Measurements from ENCODE around the gene TEX29. TPM values are rescaled to one million over a fixed set of nuclear protein-coding genes. Genes with fewer than 3 reads are reported as not detected.

The TEX29 gene
- total and polyA plus RNA-seq, 3 donors from 2014 or later: 10.4 to 48.9 (median 15.8) TPM

DNA sequence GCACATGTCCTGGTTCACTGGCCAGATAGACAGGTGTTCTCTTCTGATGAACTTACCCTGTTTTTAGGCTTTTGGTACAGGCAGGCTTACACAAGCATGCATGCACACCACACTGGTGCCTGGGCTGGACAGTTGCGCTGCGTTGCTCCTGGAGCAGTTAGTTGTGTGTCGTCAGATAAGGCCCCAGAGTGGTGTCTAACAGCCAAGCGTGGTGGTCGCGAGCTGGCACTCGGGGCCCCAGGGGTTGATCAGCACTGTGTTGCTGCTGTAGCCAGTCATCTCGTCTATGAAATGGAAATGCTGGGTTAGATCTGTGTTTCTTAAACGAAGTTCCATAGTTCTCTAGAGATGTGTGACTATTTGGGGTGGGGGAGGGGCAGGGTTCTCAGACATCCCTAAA, 24.6 kb upstream of the TEX29 start:
- H3K4me1 ChIP-seq: no peaks in the 10 kb centered on the region
- no peak for DNase-seq
- H3K9me3 ChIP-seq: no peaks in the 10 kb centered on the region
- H3K4me3 ChIP-seq: no peak overlapping the region
- TF ChIP-seq, protein P1, sequence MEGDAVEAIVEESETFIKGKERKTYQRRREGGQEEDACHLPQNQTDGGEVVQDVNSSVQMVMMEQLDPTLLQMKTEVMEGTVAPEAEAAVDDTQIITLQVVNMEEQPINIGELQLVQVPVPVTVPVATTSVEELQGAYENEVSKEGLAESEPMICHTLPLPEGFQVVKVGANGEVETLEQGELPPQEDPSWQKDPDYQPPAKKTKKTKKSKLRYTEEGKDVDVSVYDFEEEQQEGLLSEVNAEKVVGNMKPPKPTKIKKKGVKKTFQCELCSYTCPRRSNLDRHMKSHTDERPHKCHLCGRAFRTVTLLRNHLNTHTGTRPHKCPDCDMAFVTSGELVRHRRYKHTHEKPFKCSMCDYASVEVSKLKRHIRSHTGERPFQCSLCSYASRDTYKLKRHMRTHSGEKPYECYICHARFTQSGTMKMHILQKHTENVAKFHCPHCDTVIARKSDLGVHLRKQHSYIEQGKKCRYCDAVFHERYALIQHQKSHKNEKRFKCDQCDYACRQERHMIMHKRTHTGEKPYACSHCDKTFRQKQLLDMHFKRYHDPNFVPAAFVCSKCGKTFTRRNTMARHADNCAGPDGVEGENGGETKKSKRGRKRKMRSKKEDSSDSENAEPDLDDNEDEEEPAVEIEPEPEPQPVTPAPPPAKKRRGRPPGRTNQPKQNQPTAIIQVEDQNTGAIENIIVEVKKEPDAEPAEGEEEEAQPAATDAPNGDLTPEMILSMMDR (IDR thresholded peaks at IDR 0.05): no peak
- no peak for TF ChIP-seq POLR2A (IDR thresholded peaks at IDR 0.05)
- 92 to 95% methylated on average over 9 of the region's 9 CpGs for WGBS, 2 donors
- no peaks in the 10 kb centered on the region for H3K36me3 ChIP-seq (ENCODE audit: low read depth, missing control alignments)
- intact Hi-C loops (cut with DNase I; ENCODE audit: low total_unique reads): no loop called here
- no peak overlapping the region for H3K27ac ChIP-seq
- no peaks in the 10 kb centered on the region for H3K27me3 ChIP-seq

DNA sequence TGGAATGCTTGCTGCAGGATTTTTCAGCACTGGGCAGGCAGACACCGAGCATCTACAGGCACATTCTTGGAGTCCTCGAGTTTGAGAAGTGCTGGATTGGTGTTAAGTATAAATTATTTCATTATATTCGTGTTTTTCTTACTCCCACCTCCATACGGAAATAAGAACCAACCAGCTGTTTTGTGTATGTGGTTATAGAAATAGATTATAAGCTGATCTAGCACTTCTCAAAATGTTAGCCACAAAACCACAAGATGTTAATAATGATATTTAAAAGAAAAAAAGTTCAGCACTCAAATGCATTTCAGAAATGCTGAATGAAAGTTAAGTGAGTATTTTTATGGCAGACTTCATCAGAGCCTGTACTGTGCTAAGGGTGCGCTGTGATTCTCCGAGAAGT, 24.0 kb upstream of the TEX29 start:
- Histone ChIP-seq H3K9me3 (no peaks in the 10 kb centered on the region), H3K27me3 (no peaks in the 10 kb centered on the region), H3K27ac (no peak overlapping the region), H3K4me3 (no peak overlapping the region), H3K4me1 (no peaks in the 10 kb centered on the region), H3K36me3 (ENCODE audit: low read depth, missing control alignments) (no peaks in the 10 kb centered on the region)
- intact Hi-C loops (cut with DNase I; ENCODE audit: low total_unique reads): no loop called here
- DNase-seq: no peak
- 82 to 88% methylated on average over 6 of the region's 6 CpGs for WGBS, 2 donors
- TF ChIP-seq, protein P1 (IDR thresholded peaks at IDR 0.05): no peak
- TF ChIP-seq POLR2A (IDR thresholded peaks at IDR 0.05): no peak

DNA sequence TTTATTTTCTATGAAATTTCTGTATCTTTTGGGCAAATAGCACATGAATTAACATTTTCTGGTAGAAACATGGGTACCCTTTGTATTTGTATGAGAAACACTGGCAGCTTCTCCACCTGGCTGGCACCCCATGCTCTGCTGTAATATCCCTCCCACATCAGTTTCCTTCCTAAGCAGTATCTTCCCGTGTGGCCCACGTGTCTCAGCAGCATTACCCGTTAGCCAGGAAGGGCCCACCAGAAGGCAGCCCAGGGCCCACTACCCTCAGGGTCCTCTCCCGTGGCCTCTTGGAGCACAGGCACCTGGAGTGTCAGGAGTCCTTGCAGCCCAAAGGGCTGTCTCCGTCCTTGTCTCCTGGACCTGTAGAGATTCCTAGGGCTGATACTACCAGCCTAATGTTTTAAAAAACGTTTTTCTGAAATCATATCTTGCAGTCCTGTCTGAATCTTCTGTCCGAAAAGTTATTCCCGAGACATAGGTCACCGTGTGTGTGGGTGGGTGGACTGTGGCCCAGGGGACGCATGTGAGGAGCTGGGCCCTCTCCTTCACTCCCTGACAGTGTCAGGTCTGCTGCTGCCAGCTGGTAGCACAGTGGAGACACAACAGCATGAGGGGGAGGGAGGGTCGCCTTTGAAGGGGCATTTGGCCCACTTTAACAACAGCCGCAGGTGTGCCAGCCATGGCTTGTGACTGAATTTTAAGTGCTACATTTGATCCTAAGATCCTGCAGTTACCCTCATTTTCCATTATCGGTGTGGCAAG, 22.0 kb upstream of the TEX29 start:
- no peak overlapping the region for H3K4me3 ChIP-seq
- no peak for TF ChIP-seq POLR2A (IDR thresholded peaks at IDR 0.05)
- TF ChIP-seq, protein P1 (IDR thresholded peaks at IDR 0.05): no peak
- intact Hi-C loops (cut with DNase I; ENCODE audit: low total_unique reads): no loop called here
- H3K27me3 ChIP-seq: no peaks in the 10 kb centered on the region
- no peaks in the 10 kb centered on the region for H3K9me3 ChIP-seq
- H3K27ac ChIP-seq: no peak overlapping the region
- no peak for DNase-seq
- H3K36me3 ChIP-seq (ENCODE audit: low read depth, missing control alignments): no peaks in the 10 kb centered on the region
- no peaks in the 10 kb centered on the region for H3K4me1 ChIP-seq
- 91 to 92% methylated on average over 13 of the region's 13 CpGs for WGBS, 2 donors

DNA sequence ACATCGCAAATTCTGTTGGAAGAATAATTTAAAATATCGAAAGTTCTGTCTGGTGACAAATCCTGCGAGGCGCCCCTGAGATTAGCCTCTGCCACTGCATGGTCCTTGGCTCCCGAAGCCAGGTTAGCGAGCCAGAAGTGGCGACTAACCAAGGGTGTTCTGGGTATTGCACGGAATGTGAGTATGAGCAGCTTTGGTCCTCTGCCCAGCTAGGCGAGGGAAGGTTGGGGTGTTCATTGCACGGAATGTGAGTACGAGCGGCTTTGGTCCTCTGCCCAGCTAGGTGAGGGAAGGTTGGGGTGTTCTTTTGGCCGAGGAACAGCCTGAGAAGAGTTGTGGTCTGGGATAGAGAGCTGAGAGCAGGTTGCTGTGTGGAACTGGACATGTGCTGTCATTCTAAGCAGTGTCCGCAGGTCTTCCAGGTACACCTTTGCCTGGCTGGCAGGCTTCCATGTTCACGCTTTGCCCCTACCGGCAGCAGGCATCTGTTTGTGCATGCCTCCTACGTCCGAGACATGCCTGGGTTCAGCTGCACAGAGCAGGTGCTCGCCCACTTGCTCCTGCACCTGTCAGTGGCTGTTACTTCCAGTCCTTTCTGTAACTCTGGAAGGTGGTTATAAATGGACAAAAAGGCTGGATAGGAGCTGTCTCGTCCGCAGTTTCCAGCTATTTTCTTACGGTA, 18.3 kb upstream of the TEX29 start:
- no peaks in the 10 kb centered on the region for H3K4me1 ChIP-seq
- no peaks in the 10 kb centered on the region for H3K36me3 ChIP-seq (ENCODE audit: low read depth, missing control alignments)
- intact Hi-C loops (cut with DNase I; ENCODE audit: low total_unique reads): no loop called here
- no peaks in the 10 kb centered on the region for H3K27me3 ChIP-seq
- DNase-seq: no peak
- TF ChIP-seq, protein P1 (IDR thresholded peaks at IDR 0.05): no peak
- 96% methylated on average over 22 of the region's 22 CpGs for whole genome bisulfite sequencing, 2 donors
- no peak overlapping the region for H3K27ac ChIP-seq
- H3K4me3 ChIP-seq: no peak overlapping the region
- no peaks in the 10 kb centered on the region for H3K9me3 ChIP-seq

Data from testis (tissue), 3 donors.